HG03095 (cell line): Measurements from ENCODE around the gene TMEM106C.

Source experiments
- ATAC-seq: cut with Tn5 transposase; IDR thresholded peaks from one replicate; pipeline ENCODE4 v1.9.1; 2021; ENCODE audit warnings: moderate library complexity; ENCODE audit not compliant: unreplicated experiment

The TMEM106C gene, protein sequence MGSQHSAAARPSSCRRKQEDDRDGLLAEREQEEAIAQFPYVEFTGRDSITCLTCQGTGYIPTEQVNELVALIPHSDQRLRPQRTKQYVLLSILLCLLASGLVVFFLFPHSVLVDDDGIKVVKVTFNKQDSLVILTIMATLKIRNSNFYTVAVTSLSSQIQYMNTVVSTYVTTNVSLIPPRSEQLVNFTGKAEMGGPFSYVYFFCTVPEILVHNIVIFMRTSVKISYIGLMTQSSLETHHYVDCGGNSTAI

DNA sequence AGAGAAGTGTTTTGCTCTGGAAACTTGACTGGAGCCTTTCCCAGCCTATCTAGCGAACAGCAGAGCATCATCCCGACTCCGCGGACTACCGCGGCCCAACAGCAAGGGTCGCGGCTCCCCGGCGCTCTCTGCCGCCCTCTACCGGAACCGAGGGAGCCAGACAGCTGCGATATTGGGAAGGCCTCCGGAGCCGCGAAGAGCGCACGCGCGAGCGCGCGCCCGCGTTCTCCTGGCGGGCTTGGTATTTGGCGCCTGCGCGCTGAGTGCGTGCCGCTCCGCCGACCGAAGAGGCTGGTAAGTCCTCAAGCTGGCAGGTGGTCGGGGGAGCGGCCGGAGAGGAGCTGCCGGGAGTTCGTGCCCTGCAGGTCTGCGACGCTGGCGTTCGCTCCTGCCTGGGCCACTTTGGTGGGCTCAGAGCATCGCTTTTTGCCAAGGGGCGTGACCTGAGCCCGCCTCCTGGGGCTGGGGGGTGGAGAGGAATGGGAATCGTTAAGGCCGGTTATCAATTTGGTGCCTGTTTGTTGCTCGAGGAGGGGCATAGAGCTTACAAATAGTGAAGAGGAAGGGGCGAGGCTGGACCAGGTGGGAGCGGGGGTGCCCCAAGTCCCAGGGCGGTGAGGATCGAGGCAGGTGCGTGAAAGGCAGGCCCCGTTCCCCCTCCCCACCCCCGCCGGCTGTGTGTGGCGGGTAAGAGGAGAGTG lies at the start of gene TMEM106C:
TSS of gene TMEM106C (plus strand) at position 257 of the 701 bp plus-strand sequence. CDS start 641 bp downstream, outside the sequence.
- ATAC-seq = peak; percentile 85

DNA sequence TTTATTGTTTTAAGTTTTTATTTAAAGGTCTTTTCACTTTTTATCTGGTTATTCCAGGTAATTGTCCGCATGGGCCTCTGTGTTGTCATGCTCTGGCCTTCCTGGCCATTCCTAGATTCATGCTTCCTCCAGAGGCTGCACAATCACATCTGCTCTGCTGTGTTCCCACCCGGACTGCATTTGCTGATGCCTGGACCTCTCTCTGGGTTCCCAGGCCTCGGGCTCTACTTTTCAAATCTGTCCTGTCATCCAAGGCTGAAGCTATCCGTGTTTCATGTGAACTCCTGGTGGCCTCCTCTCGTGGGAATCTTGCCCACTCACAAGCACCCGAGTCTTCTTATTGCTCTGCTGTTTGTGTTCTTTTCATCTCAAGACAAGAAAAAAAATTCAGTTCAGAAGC lies 42.5 kb upstream of the TMEM106C start:
- ATAC-seq = no peak

DNA sequence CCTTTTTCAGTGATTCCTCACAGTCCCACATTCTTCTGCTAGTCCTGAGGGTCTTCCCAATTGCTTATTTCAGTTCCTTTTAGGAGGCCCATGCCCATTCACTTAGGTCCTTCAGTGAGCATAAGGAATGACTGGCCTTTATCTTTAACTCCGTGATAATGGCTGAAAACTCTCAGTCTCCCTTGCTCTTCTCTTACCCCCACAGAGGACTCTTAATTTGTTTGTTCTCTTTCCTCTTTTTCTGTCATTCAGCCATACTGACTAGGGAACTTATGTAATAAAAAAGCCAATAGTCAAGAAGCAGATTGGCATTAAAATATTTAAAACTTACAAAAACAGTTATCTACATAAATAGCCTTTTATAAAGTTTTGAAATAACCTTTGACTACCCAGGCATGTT lies 41.5 kb upstream of the TMEM106C start:
- ATAC-seq = no peak

DNA sequence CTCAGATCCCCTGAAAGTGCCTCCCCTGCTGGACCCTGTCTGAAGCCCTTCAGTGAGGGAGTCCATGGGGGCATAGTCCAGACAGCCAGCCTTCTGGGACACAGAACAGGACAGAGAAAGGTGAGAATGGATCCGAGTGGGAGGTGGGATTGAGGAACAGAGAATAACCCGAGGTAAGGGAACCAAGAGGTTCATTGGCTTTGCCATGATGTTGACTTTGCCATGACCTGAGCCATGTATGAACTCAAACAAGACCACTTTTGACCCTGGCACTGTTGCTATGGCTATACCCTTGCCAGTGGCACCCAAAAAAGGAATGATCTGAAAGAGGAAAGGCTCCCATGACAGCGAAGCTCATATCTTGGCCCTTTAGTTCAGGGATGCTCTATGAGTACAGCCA lies 36.0 kb upstream of the TMEM106C start:
- no peak for ATAC-seq

DNA sequence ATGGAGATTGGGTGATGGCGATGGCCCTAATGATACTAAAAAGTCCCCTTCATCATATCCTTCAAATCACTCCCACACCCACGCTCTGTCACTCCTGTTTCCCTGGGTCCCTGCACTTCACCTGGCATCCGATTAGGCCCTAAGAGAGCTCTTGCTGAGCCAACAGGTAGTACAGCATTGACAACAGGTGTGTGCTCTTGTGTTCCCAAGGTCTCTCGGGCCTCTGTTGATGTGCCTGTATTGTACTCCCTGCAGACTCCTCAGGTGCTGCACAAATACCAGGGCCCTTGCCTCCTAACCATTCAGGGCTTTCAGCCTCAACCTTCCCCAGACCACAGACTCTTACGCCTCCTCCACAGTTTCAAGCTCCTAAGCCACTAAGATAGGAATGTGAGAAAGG lies 32.8 kb upstream of the TMEM106C start:
- no peak for ATAC-seq

DNA sequence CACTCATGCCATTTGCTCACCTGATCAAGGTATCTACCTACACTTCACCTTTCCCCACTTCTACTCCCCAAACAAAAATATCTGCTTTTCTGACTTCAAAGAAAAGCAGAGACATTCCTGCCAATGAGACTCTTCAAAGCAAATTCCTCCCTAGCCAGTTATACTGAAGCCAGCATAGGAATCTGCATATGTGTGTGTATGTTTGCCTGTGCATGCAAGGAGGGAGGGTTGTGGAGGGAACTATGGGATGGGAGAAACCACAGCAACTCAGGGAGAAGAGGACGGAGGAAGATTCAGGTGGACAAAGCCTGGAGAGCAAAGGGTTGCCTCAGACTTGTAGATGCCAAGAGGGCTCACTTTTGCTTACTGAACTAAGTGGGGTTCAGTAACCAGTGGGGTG lies 32.2 kb upstream of the TMEM106C start:
- ATAC-seq = no peak

DNA sequence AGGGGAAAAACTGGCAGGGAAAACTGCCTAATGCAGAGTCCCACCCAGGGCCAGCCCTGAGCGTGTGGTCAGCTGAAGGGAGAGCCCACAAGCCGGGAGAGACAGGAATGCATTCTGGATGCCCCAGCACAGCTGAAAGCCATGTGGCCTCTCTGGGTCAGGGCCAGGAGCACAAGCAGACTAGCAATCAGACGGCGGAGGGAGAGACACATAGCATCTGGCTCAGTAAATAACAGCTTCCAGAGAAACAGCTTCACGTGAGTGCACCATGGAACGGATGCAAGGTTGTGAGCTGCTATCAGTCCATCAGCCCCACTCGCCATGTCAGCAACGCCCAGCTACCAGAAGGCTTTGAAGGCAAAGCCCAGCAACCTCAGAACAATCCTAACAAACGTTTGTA lies 28.2 kb upstream of the TMEM106C start:
- no peak for ATAC-seq

DNA sequence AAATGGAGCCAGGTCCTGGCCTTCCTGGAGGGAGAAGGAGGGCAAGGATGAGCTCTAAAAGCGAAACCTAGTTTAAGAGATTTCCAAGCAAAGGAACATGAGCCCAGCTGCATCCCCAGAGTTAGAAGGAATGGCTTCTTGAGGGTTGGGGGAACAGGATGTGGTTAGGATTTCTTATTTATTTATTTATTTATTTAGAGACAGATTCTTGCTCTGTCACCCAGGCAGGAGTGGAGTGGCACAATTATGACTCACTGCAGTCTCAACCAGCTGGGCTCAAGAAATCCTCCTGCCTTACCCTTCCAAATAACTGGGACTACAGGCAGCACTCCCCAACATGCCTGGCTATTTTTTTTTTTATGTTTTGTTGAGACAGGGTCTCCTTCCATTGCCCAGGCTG lies 25.3 kb upstream of the TMEM106C start:
- ATAC-seq = no peak

DNA sequence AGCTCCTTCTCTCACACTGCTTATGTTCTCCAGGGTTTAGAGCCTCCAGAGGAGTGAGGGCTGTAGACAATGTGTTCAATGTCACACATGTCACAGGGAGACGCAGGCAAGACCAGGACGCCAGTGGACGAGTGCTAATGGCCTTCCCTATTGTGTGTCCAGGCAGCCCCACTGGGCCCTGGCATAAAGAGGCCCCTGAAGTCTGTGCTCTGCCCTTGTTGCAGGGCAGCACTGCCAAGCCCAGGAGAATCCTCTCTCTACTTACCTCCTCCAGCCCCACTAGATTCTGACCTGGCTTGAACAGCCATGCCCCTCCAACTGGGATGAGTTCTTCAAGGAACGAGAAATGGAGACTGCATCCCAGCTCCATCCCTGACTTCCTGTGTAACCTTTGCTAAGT lies 24.8 kb upstream of the TMEM106C start:
- no peak for ATAC-seq

DNA sequence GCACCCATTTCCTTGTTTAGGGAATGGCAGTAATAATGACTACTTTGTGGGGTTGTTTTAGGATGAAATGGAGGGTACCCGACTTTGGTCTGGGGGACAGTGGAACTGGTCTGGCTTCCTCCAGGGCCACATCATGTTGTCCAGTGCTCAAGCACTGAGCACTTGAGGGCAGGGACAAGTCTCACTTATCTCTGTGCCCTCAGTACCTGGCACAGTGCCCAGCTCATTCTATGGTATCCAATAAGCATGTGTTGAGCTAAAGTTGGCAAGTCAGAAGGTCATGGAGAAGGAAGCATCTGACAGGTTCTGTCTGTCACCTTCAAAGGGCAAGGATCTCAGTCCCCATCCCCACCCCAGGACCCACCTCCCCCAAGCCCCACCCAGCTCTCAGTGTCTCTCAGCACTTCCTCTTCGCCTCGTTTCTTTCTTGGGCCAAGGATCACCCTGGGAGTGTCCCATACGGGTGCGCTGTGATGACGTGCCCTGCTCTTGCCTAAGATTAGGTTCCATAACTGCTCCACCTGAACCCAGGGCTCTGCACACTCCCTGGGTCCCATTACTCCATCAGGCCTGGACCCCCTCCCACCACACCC lies 24.3 kb upstream of the TMEM106C start:
- ATAC-seq = no peak

DNA sequence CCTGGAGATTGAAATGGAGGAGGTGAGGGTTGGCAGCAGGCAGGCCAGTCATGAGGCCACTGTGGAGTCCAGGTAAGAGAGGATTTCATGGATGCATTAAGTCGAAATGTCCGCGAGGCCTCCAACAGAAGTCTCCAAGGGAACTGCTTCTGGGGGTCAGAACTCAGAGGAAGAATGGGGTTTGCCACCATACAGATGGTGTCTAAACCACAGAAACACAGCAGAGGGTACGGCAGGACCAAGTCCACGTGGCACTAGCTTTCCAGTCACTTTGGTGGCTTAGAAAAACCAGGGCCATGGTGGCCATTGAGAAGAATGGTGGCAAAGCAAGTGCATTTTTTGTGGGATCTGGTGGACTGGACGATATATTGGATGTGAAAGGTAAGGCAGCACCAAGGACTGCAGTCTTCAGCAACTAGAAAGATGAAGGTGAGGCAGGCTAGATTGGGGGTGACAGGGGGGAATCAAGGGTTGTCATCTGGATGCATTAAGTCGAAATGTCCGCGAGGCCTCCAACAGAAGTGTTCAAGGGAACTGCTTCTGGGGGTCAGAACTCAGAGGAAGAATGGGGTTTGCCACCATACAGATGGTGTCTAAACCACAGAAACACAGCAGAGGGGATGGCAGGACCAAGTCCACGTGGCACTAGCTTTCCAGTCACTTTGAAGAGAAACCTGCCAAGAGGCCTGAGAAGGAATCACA lies 22.5 kb upstream of the TMEM106C start:
- ATAC-seq = no peak

DNA sequence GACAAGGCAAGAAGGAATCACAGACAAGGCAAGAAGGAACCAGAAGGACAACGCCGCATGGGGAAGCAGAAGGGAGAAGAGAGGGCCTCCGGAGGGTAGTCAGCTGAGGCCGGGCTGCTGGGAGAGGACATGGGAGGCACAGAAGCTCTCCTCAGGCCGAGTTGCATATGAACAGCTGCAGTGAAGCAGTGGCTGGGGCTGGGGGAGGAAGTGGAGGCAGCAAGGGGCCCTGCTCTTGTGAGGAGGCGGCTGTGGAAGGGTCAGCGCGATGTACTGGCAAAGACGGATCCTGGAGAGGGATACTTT lies 22.0 kb upstream of the TMEM106C start:
- ATAC-seq = no peak

DNA sequence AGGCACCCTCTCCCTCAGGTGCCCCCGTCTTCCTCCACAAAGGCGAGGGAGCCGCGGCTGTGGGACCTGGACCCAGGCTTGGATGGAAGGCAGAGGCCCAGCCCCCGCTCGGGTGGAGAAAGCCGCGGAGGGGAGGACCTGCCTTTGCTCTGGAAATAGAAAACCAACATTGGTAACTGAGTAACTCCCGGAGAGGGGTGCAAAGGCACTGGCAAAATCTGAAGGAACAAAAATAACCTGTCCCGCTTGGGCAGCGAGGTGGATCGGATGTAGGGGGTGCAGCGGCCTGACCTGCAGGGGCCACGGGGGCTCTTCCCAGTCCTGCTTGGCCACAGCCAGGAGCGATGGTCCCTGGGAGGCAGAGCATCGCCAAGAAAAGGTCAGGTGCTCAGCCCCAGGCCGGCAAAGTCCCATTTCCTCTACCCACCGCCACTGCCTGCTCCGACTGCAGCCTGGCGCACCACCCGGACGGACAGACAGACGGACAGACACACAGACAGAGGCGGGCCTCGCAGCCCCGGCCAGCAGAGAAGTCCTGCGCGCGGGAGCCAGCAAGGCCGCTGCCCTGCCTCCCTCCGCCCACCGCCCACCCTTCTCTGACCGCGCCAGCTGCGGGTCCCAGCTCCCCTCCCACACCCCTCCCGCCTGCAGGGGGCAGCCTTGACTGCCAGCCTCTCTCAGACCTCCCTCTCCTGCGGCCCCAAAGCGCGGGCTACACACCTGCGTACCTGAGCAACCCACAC lies 21.4 kb upstream of the TMEM106C start:
- ATAC-seq = no peak

DNA sequence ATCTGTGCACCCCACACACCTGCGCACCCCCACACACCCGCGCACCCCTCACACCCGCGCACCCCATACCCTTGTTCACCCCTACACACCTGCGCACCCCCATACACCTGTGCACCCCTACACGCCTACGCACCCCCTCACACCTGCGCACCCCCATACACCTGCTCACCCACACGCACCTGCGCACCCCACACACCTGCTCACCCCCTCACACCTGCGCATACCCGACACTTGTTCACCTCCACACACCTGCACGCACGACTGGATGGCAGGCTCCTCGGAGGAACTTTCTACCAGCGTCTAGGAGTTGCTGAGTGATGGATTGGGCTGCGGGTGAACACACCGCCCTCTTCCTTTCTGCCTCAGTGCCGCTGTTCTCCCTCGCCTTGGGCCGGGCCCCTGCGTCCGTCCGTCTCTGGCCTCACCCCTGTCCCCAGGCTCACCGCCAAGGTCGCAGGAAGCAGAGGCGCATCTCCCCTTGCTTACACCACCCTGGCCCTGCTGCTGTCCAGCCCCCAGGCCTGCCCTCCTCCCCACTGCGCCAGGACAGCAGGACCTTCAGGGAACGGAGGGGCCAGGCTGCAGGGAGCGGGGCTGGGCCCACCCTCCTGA lies 20.7 kb upstream of the TMEM106C start:
- ATAC-seq = no peak

DNA sequence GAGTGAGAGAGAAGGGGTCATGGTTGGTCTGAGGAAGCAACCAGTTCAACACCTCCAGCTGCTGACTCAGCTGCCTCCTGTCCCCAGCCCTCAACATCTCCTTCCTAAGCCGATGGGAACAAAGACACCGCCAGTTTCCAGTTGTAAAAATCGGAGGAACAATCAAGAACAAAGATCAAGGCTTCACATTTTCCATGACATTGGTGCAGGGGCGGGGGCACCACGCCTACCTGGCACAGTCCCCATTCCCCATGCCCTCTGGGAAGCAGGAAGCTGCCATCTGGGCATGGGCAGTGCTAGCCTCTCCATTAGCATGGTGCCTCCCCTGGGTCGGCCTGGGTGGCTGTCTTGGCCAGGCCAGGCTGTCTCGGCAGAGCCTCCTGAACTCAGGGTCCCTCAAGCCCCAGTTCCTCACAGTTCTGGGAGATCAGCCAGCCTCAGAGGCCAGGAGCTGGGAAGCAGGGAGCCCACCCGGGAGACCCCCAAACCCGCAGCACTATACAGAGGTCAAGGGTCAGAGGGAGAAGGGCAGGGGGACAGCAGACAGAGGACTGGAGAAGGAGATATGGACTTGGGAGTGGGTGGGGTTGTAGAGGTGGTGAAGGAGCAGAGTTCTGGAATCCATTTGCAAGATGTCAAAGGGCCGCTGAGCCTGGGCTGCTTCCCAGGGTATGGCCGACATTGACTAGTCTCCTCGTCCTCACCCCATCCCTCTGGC lies 19.6 kb upstream of the TMEM106C start:
- ATAC-seq = no peak

DNA sequence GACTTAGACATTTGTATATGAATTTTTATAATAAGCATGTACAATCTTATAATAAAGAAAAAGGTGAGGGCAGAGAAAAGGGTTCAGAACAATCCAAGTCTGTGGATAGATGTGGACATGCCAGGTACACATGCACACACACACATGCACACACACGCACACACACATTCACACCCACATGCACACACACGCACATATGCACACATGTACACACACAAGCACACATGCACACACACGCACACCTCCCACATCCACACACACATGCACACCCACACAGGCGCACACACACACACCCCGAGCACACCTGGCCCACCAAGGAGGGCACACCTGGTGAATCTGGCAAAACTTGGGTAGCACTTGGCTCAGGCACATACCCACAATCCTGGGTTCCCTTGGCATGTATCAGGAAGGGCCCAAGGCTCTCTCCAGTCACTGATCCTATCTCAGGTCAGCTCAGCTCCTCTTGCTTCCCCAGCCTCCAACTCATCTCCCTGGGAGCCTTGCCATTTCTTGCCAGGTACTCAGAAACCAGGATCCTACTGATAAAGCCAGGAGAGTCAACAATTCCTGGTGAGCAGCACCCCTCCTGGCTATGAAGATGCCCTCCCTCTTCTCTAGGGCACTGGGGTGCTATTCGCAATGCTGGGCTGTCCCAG lies 18.6 kb upstream of the TMEM106C start:
- ATAC-seq = no peak

DNA sequence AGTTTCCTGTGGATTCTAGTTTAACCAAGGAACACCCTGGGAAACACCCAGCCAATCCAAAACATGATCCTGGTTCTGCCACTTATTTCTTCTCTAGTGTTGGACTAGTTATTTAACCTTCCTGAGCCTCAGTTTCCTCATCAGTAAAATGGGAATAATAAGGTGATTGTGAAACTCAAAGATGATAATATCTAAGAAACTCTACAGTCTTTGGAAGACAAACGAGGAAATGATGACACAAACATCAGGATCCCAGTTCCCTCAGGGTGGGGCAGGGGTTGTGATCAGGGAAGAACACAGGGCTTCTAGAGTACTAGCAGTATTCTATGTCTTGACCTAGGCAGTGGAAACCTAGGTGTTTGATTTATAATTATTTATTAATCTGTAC lies 18.1 kb upstream of the TMEM106C start:
- ATAC-seq = no peak

DNA sequence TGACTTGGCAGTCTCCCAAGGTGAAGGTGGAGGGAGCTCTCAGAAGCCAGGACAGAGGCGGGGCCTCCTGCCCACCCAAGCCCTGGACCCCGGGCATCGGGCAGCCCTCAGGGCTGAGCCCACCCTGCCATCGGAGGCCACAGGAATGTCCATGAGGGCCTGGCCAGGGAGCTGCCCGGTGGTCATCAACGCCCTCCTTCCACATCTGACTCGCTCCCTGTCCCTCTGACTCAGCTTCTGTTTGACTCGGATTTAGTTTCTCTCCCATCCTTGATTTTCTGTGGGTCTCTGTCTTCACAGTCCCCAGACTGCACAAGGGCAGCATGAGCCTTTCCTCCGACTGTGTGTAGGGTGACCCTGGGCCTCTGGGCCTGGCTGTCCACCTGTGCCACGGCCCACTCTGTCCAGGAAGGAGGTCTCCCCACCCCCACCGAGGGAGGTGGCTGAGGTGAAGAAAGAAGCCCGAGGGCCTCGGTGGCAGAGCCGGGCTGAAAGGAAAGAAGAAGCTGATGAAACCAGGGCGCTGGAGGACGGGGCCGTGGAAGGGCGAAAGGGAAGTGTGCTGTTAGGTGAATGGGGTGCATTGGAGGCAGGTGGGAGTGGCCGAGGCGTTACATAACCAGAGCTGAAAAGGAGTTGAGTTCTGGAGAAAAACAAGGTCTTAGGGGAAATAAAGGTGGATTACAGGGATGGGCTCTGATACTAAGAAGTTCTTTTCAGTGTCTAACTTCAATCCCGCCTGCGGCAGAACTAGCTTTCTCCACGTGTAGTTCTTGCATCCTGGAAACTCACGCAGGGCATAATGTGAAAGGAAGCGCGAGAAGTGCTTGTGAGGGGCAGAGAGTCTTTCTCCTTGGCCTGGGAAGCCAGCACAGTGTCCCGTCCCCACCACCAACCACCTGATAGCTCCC lies 16.7 kb upstream of the TMEM106C start:
- ATAC-seq = no peak

DNA sequence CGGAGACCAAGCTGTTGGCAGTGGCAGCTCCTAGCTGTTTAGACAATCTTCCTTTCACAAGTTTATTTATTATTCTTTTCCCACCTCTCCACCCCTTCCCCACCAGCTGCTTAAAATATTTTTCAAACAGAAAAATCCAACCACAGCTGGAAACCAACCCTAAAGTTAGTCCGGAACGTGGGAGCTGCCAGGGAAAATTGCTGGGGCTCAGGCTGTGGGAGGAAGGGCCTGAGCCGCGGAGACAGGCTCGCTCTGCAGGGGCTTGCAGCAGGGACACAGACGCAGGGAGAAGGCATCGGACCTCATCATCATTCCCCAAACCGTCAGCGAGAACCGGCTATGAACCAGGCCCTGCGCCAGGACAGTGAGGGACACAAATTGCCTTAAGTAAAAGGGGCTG lies 16.1 kb upstream of the TMEM106C start:
- no peak for ATAC-seq
